H9 (cell line): ENCODE data around the gene ZNF184. TPM values are rescaled to one million over a fixed set of nuclear protein-coding genes. Genes with fewer than 3 reads are reported as not detected.

Source experiments
- DNase-seq: peaks from one replicate; pipeline ENCODE4 v3.0.0-alpha.2; 2017
- H2AFZ ChIP-seq: one replicate; pipeline ENCODE4 v1.6.1; 2013; ENCODE audit warnings: mild to moderate bottlenecking, low read length, control low read depth, moderate library complexity
- H2AK5ac ChIP-seq: 2 replicates; pipeline ENCODE4 v1.6.1; 2013; ENCODE audit warnings: low read length, control low read depth, mixed read lengths; ENCODE audit not compliant: insufficient read length
- H2BK120ac ChIP-seq: one replicate; pipeline ENCODE4 v1.6.1; 2013; ENCODE audit warnings: low read depth, mild to moderate bottlenecking, low read length, control low read depth, inconsistent platforms; ENCODE audit not compliant: poor library complexity, severe bottlenecking
- H2BK12ac ChIP-seq: 2 replicates; pipeline ENCODE4 v1.6.1; 2013; ENCODE audit warnings: low read length, control low read depth, mixed read lengths, low read depth; ENCODE audit not compliant: insufficient read length
- H2BK15ac ChIP-seq: 2 replicates; pipeline ENCODE4 v1.6.1; 2013; ENCODE audit warnings: low read depth, low read length, control low read depth
- H2BK20ac ChIP-seq: one replicate; pipeline ENCODE4 v1.6.1; 2013; ENCODE audit warnings: low read depth, mild to moderate bottlenecking, low read length, control low read depth, inconsistent platforms; ENCODE audit not compliant: poor library complexity, severe bottlenecking
- H2BK5ac ChIP-seq: 2 replicates; pipeline ENCODE4 v1.6.1; 2013; ENCODE audit warnings: low read length, control low read depth, mixed read lengths; ENCODE audit not compliant: insufficient read length
- H3K14ac ChIP-seq: 2 replicates; pipeline ENCODE4 v1.6.1; 2013; ENCODE audit warnings: low read length, control low read depth; ENCODE audit not compliant: insufficient read depth
- H3K18ac ChIP-seq: 2 replicates; pipeline ENCODE4 v1.6.1; 2013; ENCODE audit warnings: low read depth, mild to moderate bottlenecking, mixed read lengths, low read length, control low read depth; ENCODE audit not compliant: insufficient read length
- H3K23ac ChIP-seq: 2 replicates; pipeline ENCODE4 v1.6.1; 2013; ENCODE audit warnings: low read length, control low read depth, mixed read lengths, low read depth; ENCODE audit not compliant: insufficient read length
- H3K23me2 ChIP-seq: 2 replicates; pipeline ENCODE4 v1.6.1; 2013; ENCODE audit warnings: low read depth, mild to moderate bottlenecking, mixed read lengths, low read length, control low read depth; ENCODE audit not compliant: insufficient read length, poor library complexity, severe bottlenecking
- H3K27ac ChIP-seq: 2 replicates; pipeline ENCODE4 v1.5.1; 2013; ENCODE audit warnings: low read length, control low read depth, mixed read lengths, low read depth; ENCODE audit not compliant: insufficient read length
- H3K27me3 ChIP-seq: 2 replicates; pipeline ENCODE4 v1.6.1; 2013; ENCODE audit warnings: low read length, control low read depth, inconsistent platforms; ENCODE audit not compliant: insufficient read depth
- H3K4ac ChIP-seq: 2 replicates; pipeline ENCODE4 v1.6.1; 2013; ENCODE audit warnings: low read depth, mild to moderate bottlenecking, control low read depth, inconsistent platforms, low read length, moderate library complexity
- H3K4me1 ChIP-seq: 2 replicates; pipeline ENCODE4 v1.6.1; 2013; ENCODE audit warnings: low read length, control low read depth, inconsistent platforms; ENCODE audit not compliant: insufficient read depth
- H3K4me2 ChIP-seq: 2 replicates; pipeline ENCODE4 v1.6.1; 2013; ENCODE audit warnings: low read length, control low read depth, mixed read lengths; ENCODE audit not compliant: insufficient read length, insufficient read depth
- H3K56ac ChIP-seq: 2 replicates; pipeline ENCODE4 v1.6.1; 2013; ENCODE audit warnings: low read depth, mild to moderate bottlenecking, mixed read lengths, low read length, control low read depth; ENCODE audit not compliant: insufficient read length
- H3K79me1 ChIP-seq: 2 replicates; pipeline ENCODE4 v1.6.1; 2013; ENCODE audit warnings: low read depth, mild to moderate bottlenecking, moderate library complexity, low read length, control low read depth, inconsistent platforms; ENCODE audit not compliant: insufficient read depth, poor library complexity, severe bottlenecking
- H3K79me2 ChIP-seq: 2 replicates; pipeline ENCODE4 v1.6.1; 2013; ENCODE audit warnings: low read length, control low read depth, inconsistent platforms; ENCODE audit not compliant: insufficient read depth
- H3K9ac ChIP-seq: 2 replicates; pipeline ENCODE4 v1.6.1; 2013; ENCODE audit warnings: low read length, control low read depth, mixed read lengths; ENCODE audit not compliant: insufficient read length; ENCODE audit errors: extremely low read depth
- H3K9me3 ChIP-seq: one replicate; pipeline ENCODE4 v1.6.1; 2013; ENCODE audit warnings: low read depth, low read length, inconsistent platforms; ENCODE audit not compliant: control insufficient read depth
- H3T11ph ChIP-seq: one replicate; pipeline ENCODE4 v1.6.1; 2013; ENCODE audit warnings: mild to moderate bottlenecking, low read length, control low read depth, inconsistent platforms
- H4K20me1 ChIP-seq: one replicate; pipeline ENCODE4 v1.6.1; 2013; ENCODE audit not compliant: control insufficient read depth, insufficient read length, insufficient read depth
- H4K5ac ChIP-seq: 2 replicates; pipeline ENCODE4 v1.6.1; 2013; ENCODE audit warnings: low read depth, mild to moderate bottlenecking, mixed read lengths, low read length, control low read depth; ENCODE audit not compliant: insufficient read length
- H4K8ac ChIP-seq: replicated peaks from 2 replicates; pipeline ENCODE4 v1.6.1; 2013; ENCODE audit warnings: low read length, control low read depth, mixed read lengths, low read depth; ENCODE audit not compliant: insufficient read length
- H4K91ac ChIP-seq: 2 replicates; pipeline ENCODE4 v1.6.1; 2013; ENCODE audit warnings: low read depth, mild to moderate bottlenecking, moderate library complexity, mixed read lengths, low read length, control low read depth; ENCODE audit not compliant: insufficient read length
- H3K27ac Mint-ChIP-seq, 3 experiments: 2 replicates in 2 of 3; 3 replicates in 1 of 3; pipeline ENCODE4 v1.8.0; 2020 to 2021; ENCODE audit warnings: mixed read lengths in 3 of 3, mild to moderate bottlenecking in 1 of 3, moderate library complexity in 1 of 3
- H3K27me3 Mint-ChIP-seq: 2 replicates; pipeline ENCODE4 v1.8.0; 2021; ENCODE audit warnings: low read depth, mild to moderate bottlenecking, moderate library complexity, mixed read lengths
- H3K36me3 Mint-ChIP-seq, 3 experiments: 2 replicates in 2 of 3; 3 replicates in 1 of 3; pipeline ENCODE4 v1.8.0; 2020 to 2021; ENCODE audit warnings: low read depth in 3 of 3, mixed read lengths in 3 of 3; ENCODE audit not compliant: insufficient read depth in 1 of 3
- H3K4me1 Mint-ChIP-seq, 2 experiments: 2 replicates each; pipeline ENCODE4 v1.8.0; 2020; ENCODE audit warnings: mixed read lengths in 2 of 2
- H3K4me3 Mint-ChIP-seq, 2 experiments: 2 replicates in 1 of 2; 3 replicates in 1 of 2; pipeline ENCODE4 v1.8.0; 2020 to 2021; ENCODE audit warnings: mild to moderate bottlenecking in 2 of 2, mixed read lengths in 2 of 2, moderate library complexity in 1 of 2
- H3K9me3 Mint-ChIP-seq, 2 experiments: 2 replicates in 1 of 2; 3 replicates in 1 of 2; pipeline ENCODE4 v1.8.0; 2020; ENCODE audit warnings: mild to moderate bottlenecking in 2 of 2, mixed read lengths in 2 of 2, moderate library complexity in 1 of 2
- CTCF ChIP-seq: fragments of 200-600 bp; sonication (generic); conservative IDR thresholded peaks from 3 replicates; pipeline ENCODE4 v1.8.0; 2021; ENCODE audit warnings: antibody characterized with exemption, mild to moderate bottlenecking
- WGBS: extraction: QIAGEN DNeasy Blood & Tissue Kit; methylation state at CpG from one replicate; pipeline ENCODE4 v1.1.7; 2013; ENCODE audit warnings: missing lambda C conversion rate, low lambda C conversion rate, mixed read lengths; ENCODE audit not compliant: insufficient read length; ENCODE audit errors: extremely low coverage; 5-methylcytosine and 5-hydroxymethylcytosine counted together
- total RNA-seq: library from RNA; stranded (reverse); gene quantifications from 2 replicates; pipeline ENCODE4 v1.2.1, GENCODE V29; 2021

The ZNF184 gene
- total RNA-seq, 1 experiment from 2014 or later, result 6.3 TPM

- Histone ChIP-seq H2BK120ac (no peak overlapping the region), H3K79me1 (no peaks in the 10 kb centered on the region), H2AFZ (no peak overlapping the region), H2BK12ac (no peak overlapping the region), H4K91ac (no peak overlapping the region), H3K14ac (no peak overlapping the region), H3T11ph (no peak overlapping the region), H2BK5ac (no peak overlapping the region), H2AK5ac (no peak overlapping the region), H3K9ac (no peak overlapping the region), H2BK20ac (no peak overlapping the region), H3K4me1 (no peaks in the 10 kb centered on the region), H3K4ac (no peak overlapping the region), H3K23ac (no peak overlapping the region), H3K56ac (no peak overlapping the region), H3K9me3 (no peaks in the 10 kb centered on the region), H3K18ac (no peak overlapping the region), H4K8ac (no peak overlapping the region), H4K5ac (no peak overlapping the region), H3K23me2 (no peaks in the 10 kb centered on the region), H3K27ac (no peak overlapping the region), H4K20me1 (no peaks in the 10 kb centered on the region), H3K27me3 (no peaks in the 10 kb centered on the region), H3K4me2 (no peak overlapping the region), H2BK15ac (no peak overlapping the region), H3K79me2 (no peaks in the 10 kb centered on the region)
- no peak for DNase-seq
- Mint-ChIP-seq H3K27me3 (peaks cover 26% of the 10 kb centered on the region), H3K9me3 (no peaks in the 10 kb centered on the region), H3K4me3 (0 out of 5 replicates have a peak overlapping the region, but pooled peaks of 1 of the 2 experiments have one; percentile 43), H3K4me1 (peaks cover 8 to 11% of the 10 kb centered on the region in 2 experiments), H3K27ac (no peak overlapping the region), H3K36me3 (no peaks in the 10 kb centered on the region)
- no CpG with 5 or more reads among the region's 2 CpGs for WGBS
- no peak for TF ChIP-seq CTCF
These were observed 39.6 kb upstream of the ZNF184 start for GRCh38 chr6:27512525-27512924.
